GM10847 (cell line): ENCODE results near the gene PNPT1.

Experiments
- POLR2A ChIP-seq: IDR thresholded peaks from 2 replicates; pipeline ENCODE4 v1.6.1; 2011; ENCODE audit not compliant: insufficient read length; ENCODE audit errors: extremely low read depth

The PNPT1 gene

GRCh38 chr2:55610954-55611743 lies 82.5 kb downstream of the PNPT1 start:
- TF ChIP-seq POLR2A = no peak

- TF ChIP-seq POLR2A = no peak
These were observed 83.6 kb downstream of the PNPT1 start for GRCh38 chr2:55609938-55610578.

GRCh38 chr2:55609193-55609794 lies 84.3 kb downstream of the PNPT1 start:
- no peak for TF ChIP-seq POLR2A

GRCh38 chr2:55607717-55608116 lies 85.9 kb downstream of the PNPT1 start:
- TF ChIP-seq POLR2A = no peak

GRCh38 chr2:55604027-55604565 lies 89.5 kb downstream of the PNPT1 start:
- TF ChIP-seq POLR2A = no peak

- TF ChIP-seq POLR2A = no peak
These were observed 91.8 kb downstream of the PNPT1 start for GRCh38 chr2:55601849-55602248.

DNA sequence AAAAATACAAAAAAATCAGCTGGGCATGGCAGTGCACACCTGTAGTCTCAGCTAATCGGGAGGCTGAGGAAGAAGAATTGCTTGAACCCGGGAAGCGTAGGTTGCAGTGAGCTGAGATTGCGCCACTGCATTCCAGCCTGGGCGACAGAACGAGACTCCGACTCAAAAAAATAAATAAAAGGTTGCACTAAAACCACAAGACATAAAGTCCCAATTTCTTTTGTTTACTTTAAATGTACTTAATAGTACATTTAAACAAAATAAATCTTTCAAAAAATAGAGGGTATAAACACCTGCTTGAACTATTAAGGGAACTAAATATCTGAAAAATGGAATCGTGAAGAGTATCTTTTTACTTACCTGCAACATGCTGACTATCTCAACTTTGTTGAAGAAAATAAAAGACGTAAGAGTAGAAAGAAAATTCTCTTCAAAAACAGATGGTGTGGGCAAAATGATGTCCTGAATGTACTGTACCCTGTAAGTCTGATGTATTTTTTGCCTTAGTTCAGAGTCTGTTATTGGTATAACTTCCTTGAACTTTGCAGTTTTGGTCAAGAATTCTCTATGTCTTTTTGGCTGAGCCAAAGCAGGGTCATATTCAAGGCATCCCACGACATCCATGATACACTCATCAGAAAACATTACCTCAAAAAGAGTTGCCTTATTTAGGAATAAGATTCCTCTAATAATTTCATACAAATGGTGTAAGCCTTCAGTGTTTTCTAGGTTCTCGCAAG lies 95.4 kb downstream of the PNPT1 start:
- no peak for TF ChIP-seq POLR2A

GRCh38 chr2:55595536-55595935 lies 98.1 kb downstream of the PNPT1 start:
- TF ChIP-seq POLR2A = no peak

- no peak for TF ChIP-seq POLR2A
These were observed 101.5 kb downstream of the PNPT1 start for GRCh38 chr2:55592130-55592529.

DNA sequence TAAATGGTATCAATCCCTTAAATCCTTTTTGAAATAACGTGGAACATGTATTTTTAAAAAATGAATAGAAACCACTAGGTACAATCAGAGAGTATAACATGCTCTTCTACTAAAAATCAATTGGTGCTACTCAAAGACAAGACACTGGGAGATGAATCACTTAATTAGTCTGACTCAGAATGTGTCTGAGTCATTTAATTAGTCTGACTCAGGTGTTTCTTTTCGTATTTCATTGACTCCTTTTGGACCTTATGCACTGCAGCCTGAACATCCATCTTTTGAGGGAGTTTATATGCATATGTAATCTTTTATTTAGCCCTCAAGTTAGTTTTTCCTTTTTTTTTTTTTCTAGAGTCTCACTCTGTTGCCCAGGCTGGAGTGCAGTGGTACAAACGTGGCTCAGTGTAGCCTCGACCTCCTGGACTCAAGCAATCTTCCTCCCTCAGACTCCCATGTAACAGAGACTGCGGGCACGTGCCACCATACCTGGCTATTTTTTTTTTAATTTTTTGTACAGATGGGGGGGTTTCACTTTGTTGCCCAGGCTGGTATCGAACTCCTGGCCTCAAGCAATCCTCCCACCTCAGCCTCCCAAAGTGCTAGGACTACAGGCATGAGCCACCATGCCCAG lies 102.7 kb downstream of the PNPT1 start:
- TF ChIP-seq POLR2A = no peak

DNA sequence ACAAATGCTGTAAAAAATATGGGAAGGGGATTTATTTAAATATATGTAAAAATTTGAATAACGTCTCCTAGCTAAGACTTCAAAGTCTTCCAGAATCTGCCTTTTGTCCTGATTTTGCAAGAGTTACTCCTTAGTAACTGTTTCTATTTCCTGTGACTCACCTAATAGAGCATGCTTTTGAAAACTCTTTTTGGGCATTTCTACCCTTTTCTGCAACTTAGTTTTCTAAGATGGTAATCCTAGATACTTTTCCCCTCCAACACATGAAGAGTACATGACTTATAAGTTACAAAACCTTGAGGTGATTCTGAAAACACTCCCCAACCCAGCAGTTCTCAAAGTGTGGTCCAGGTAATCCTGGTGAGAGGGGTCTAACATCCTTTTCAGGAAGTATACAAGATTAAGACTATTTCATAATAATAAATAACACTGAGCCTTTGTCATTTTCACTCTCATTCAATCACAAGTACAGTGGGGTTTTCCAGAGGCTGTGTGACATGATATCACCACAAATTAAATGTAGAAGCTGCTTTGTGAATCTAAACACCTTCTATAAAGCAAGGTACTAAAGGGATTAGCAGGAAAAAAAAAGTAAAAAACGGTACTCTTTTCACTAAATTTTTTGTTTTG lies 108.1 kb downstream of the PNPT1 start:
- TF ChIP-seq POLR2A = no peak
